Renal cortical epithelial cell (primary cell): ENCODE data around the gene MRPL41. TPM values are rescaled to one million over a fixed set of nuclear protein-coding genes. Genes with fewer than 3 reads are reported as not detected.
"Not testable (repeated sequence)": the region's sequence is repeated elsewhere in the genome, so short reads cannot be mapped to it uniquely, and the experiment has no call there.

Experiments used
- DNase-seq: peaks from one replicate; pipeline ENCODE4 v3.0.0-alpha.2; 2011; ENCODE audit warnings: low read depth
- total RNA-seq: library from RNA; depleted of rRNA; stranded (reverse); fragments of >200 nt; gene quantifications from 2 replicates; pipeline ENCODE4 v1.2.3, GENCODE V29; 2014

The MRPL41 gene
- 18.1 and 50.2 TPM in 2 replicates for total RNA-seq

- peak; percentile 50 for DNase-seq
Observed at GRCh38 chr9:137551264-137552021, at the start of gene MRPL41. Gene MRPL41, plus strand, starts transcription at chr9:137551879. Its CDS starts 203 bp downstream, at chr9:137552082.

- DNase-seq: no peak
Observed at GRCh38 chr9:137502008-137502911, 49.4 kb upstream of the MRPL41 start.

- DNase-seq: no peak
Observed at GRCh38 chr9:137504432-137504777, 47.3 kb upstream of the MRPL41 start.

- DNase-seq: no peak
Observed at GRCh38 chr9:137505421-137506140, 46.1 kb upstream of the MRPL41 start.

- no peak for DNase-seq
Observed at GRCh38 chr9:137506274-137506673, 45.4 kb upstream of the MRPL41 start.

- no peak for DNase-seq
Observed at GRCh38 chr9:137506702-137507171, 44.9 kb upstream of the MRPL41 start.

GRCh38 chr9:137509198-137509597 lies 42.5 kb upstream of the MRPL41 start:
- no peak for DNase-seq

- DNase-seq: peak; percentile 56
Observed at GRCh38 chr9:137511126-137511525, 40.6 kb upstream of the MRPL41 start.

- no peak for DNase-seq
Observed at GRCh38 chr9:137511758-137512463, 39.8 kb upstream of the MRPL41 start.

GRCh38 chr9:137513136-137513535 lies 38.5 kb upstream of the MRPL41 start:
- DNase-seq: not testable (repeated sequence)

- DNase-seq: not testable (repeated sequence)
Observed at GRCh38 chr9:137513801-137514570, 37.7 kb upstream of the MRPL41 start.

- no peak for DNase-seq
Observed at GRCh38 chr9:137514691-137515337, 36.9 kb upstream of the MRPL41 start.

- DNase-seq: no peak
Observed at GRCh38 chr9:137515338-137515724, 36.3 kb upstream of the MRPL41 start.

GRCh38 chr9:137516144-137516917 lies 35.3 kb upstream of the MRPL41 start:
- no peak for DNase-seq

GRCh38 chr9:137518661-137519459 lies 32.8 kb upstream of the MRPL41 start:
- DNase-seq: not testable (repeated sequence)

- DNase-seq: no peak
Observed at GRCh38 chr9:137519553-137519952, 32.1 kb upstream of the MRPL41 start.

- DNase-seq: no peak
Observed at GRCh38 chr9:137520614-137521404, 30.9 kb upstream of the MRPL41 start.
